Suppressor macrophage treated with lipopolysaccharide for 4 hours (primary cell): ENCODE results near the gene GNB3.
A peak's percentile ranks its signal among the peaks of the same experiment; 100 is the strongest.
"Not testable (repeated sequence)": the region's sequence is repeated elsewhere in the genome, so short reads cannot be mapped to it uniquely, and the experiment has no call there.

Source experiments
- DNase-seq: peaks from one replicate; pipeline ENCODE4 v3.0.0-alpha.2; 2020

The GNB3 gene

GRCh38 chr12:6887460-6887859 lies 46.7 kb downstream of the GNB3 start:
- peak; percentile 58 for DNase-seq

GRCh38 chr12:6888360-6888759 lies 47.6 kb downstream of the GNB3 start:
- DNase-seq = no peak

GRCh38 chr12:6888794-6889193 lies 48.1 kb downstream of the GNB3 start:
- DNase-seq = not testable (repeated sequence)

GRCh38 chr12:6889775-6890573 lies 49.2 kb downstream of the GNB3 start:
- not testable (repeated sequence) for DNase-seq

- peak; percentile 99 for DNase-seq
These were observed 50.3 kb downstream of the GNB3 start for GRCh38 chr12:6890789-6891645.

GRCh38 chr12:6891646-6892001 lies 50.9 kb downstream of the GNB3 start:
- DNase-seq = no peak

- DNase-seq = not testable (repeated sequence)
These were observed 52.0 kb downstream of the GNB3 start for GRCh38 chr12:6892683-6893082.

- peak; percentile 41 for DNase-seq
These were observed 53.6 kb downstream of the GNB3 start for GRCh38 chr12:6894321-6894720.
